ENCODE measurements around the gene SLC39A6.
"Not testable (repeated sequence)": the region's sequence is repeated elsewhere in the genome, so short reads cannot be mapped to it uniquely, and the experiment has no call there.

The SLC39A6 gene

DNA sequence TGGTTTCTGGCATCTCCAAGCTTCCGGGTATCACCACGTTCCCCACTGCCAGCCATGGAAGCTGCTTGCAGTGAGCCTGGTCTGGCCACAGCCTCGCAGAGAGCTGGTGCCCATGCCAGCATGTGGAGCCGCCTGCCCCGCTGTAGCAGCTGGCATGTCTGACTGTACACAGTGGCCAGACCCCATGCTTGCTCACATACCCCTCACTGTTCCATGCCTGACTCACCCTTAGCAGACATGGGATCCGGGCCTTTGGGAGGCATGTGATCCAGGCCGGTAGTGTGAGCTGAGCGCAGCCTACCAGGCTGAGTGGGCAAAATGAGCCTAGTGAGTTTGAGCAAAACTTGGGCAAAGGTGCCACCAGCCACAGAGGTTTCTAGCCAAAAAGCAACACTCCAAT lies 43.0 kb downstream of the SLC39A6 start:
- no peaks in the 10 kb centered on the region for H3K4me1 Mint-ChIP-seq
- peak overlapping the region; percentile 56 for H3K27ac Mint-ChIP-seq (ENCODE audit: low read depth)
- no peak overlapping the region for H3K4me3 Mint-ChIP-seq
- ATAC-seq (replicated peaks; ENCODE audit: extremely low read depth, poor library complexity, severe bottlenecking) = no peak
- H3K36me3 Mint-ChIP-seq (ENCODE audit: insufficient read depth) = no peaks in the 10 kb centered on the region
- no peak for DNase-seq (ENCODE audit: low spot score in 2 of 2)
- peaks cover 5% of the 10 kb centered on the region for H3K27me3 Mint-ChIP-seq
- peaks cover 5% of the 10 kb centered on the region for H3K9me3 Mint-ChIP-seq

GRCh38 chr18:36085195-36085594 lies 43.9 kb downstream of the SLC39A6 start:
- no peak for DNase-seq (ENCODE audit: low spot score in 2 of 2)
- Mint-ChIP-seq H3K27me3 (peaks cover 15% of the 10 kb centered on the region), H3K4me3 (no peak overlapping the region), H3K27ac (ENCODE audit: low read depth) (no peak overlapping the region), H3K9me3 (peaks cover 13% of the 10 kb centered on the region), H3K4me1 (no peaks in the 10 kb centered on the region), H3K36me3 (ENCODE audit: insufficient read depth) (no peaks in the 10 kb centered on the region)
- ATAC-seq (replicated peaks; ENCODE audit: extremely low read depth, poor library complexity, severe bottlenecking) = no peak

DNA sequence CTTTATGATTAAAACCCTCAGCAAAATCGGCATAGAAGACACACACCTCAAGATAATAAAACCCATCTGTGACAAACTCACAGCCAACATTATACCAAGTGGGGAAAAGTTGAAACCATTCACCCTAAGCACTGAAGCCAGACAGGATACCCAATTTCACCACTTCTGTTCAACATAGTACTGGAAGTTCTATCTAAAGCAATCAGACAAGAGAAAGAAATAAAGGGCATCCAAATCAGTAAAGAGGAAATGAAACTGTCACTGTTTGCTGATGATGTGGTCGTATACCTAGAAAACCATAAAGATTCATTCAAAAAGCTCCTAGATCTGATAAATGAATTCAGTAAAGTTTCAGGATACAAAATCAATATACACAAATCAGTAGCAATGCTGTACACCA lies 45.4 kb downstream of the SLC39A6 start:
- ATAC-seq (replicated peaks; ENCODE audit: extremely low read depth, poor library complexity, severe bottlenecking) = no peak

GRCh38 chr18:36081118-36081517 lies 48.0 kb downstream of the SLC39A6 start:
- not testable (repeated sequence) for H3K27ac Mint-ChIP-seq (ENCODE audit: low read depth); ATAC-seq (replicated peaks; ENCODE audit: extremely low read depth, poor library complexity, severe bottlenecking); DNase-seq (ENCODE audit: low spot score in 2 of 2)

More for the DNA sequence above, 45.4 kb downstream of the SLC39A6 start:
- Mint-ChIP-seq H3K36me3 (ENCODE audit: insufficient read depth) (no peaks in the 10 kb centered on the region), H3K27ac (ENCODE audit: low read depth) (no peak overlapping the region), H3K9me3 (peaks cover 13% of the 10 kb centered on the region), H3K4me1 (no peaks in the 10 kb centered on the region), H3K27me3 (peaks cover 22% of the 10 kb centered on the region), H3K4me3 (no peak overlapping the region)
- no peak for DNase-seq (ENCODE audit: low spot score in 2 of 2)

DNA sequence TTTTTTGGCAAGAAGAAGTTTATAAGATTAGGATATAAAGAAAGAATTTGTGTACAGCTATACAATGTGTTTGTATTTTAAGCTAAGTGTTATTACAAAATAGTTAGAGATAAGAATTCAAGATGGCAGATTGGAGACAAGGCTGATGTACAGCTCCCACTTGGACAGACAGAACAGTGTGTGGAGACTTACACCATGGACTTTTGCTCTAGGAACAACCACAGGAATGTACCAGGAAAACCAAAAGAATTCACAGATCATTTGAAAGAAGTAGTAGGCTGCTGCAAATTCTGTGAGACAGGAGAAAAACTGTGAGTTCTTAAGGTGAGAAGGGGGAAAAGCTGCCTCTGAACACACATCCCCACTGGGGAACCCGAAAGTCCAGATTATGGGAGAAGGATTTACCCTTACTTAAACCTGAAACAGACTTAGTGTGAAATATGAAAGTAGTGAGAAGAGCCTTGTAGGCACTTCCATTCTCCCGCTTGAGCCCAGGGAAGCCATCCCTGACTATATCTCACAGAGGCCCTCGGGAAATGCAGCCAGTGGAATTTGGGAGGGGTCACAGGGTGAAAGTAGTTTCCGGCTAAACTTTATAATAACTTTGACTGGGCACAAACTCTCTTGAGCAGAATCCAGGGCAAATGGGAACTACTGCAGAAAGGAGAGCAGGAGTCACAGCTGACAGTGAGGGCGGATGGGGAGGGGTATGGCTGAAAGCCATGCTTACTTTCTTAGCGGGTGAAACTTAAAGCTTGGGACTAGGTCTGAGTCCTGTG lies 50.2 kb downstream of the SLC39A6 start:
- no peaks in the 10 kb centered on the region for H3K4me1 Mint-ChIP-seq
- H3K4me3 Mint-ChIP-seq = no peak overlapping the region
- ATAC-seq (replicated peaks; ENCODE audit: extremely low read depth, poor library complexity, severe bottlenecking) (no peak), DNase-seq (ENCODE audit: low spot score in 2 of 2) (no peak)
- no peaks in the 10 kb centered on the region for H3K36me3 Mint-ChIP-seq (ENCODE audit: insufficient read depth)
- H3K27me3 Mint-ChIP-seq = peaks cover 47% of the 10 kb centered on the region
- H3K9me3 Mint-ChIP-seq = peaks cover 13% of the 10 kb centered on the region
- no peak overlapping the region for H3K27ac Mint-ChIP-seq (ENCODE audit: low read depth)

More at GRCh38 chr18:36081118-36081517, 48.0 kb downstream of the SLC39A6 start:
- Mint-ChIP-seq H3K9me3 (peaks cover 13% of the 10 kb centered on the region), H3K27me3 (peaks cover 29% of the 10 kb centered on the region)
- not testable (repeated sequence) for H3K4me3 Mint-ChIP-seq; H3K4me1 Mint-ChIP-seq; H3K36me3 Mint-ChIP-seq (ENCODE audit: insufficient read depth)

DNA sequence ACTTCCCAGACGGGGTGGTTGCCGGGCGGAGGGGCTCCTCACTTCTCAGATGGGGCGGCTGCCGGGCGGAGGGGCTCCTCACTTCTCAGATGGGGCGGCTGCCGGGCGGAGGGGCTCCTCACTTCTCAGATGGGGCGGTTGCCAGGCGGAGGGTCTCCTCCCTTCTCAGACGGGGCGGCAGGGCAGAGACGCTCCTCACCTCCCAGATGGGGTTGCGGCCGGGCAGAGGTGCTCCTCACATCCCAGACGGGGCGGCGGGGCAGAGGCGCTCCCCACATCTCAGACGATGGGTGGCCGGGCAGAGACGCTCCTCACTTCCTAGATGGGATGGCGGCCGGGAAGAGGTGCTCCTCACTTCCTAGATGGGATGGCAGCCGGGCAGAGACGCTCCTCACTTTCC lies 51.4 kb downstream of the SLC39A6 start:
- H3K27ac Mint-ChIP-seq (ENCODE audit: low read depth); DNase-seq (ENCODE audit: low spot score in 2 of 2); H3K4me3 Mint-ChIP-seq; H3K4me1 Mint-ChIP-seq; H3K36me3 Mint-ChIP-seq (ENCODE audit: insufficient read depth); ATAC-seq (replicated peaks; ENCODE audit: extremely low read depth, poor library complexity, severe bottlenecking): not testable (repeated sequence)
- H3K27me3 Mint-ChIP-seq = peaks cover 47% of the 10 kb centered on the region
- peaks cover 13% of the 10 kb centered on the region for H3K9me3 Mint-ChIP-seq

GRCh38 chr18:36075862-36076587 lies 53.1 kb downstream of the SLC39A6 start:
- no peak for ATAC-seq (replicated peaks; ENCODE audit: extremely low read depth, poor library complexity, severe bottlenecking)
- DNase-seq (ENCODE audit: low spot score in 2 of 2) = no peak
- no peaks in the 10 kb centered on the region for H3K4me1 Mint-ChIP-seq
- H3K27ac Mint-ChIP-seq (ENCODE audit: low read depth) = no peak overlapping the region
- H3K27me3 Mint-ChIP-seq = peaks cover 40% of the 10 kb centered on the region
- no peaks in the 10 kb centered on the region for H3K36me3 Mint-ChIP-seq (ENCODE audit: insufficient read depth)
- H3K4me3 Mint-ChIP-seq = no peak overlapping the region
- peaks cover 7% of the 10 kb centered on the region for H3K9me3 Mint-ChIP-seq

- DNase-seq (ENCODE audit: low spot score in 2 of 2) (no peak), ATAC-seq (replicated peaks; ENCODE audit: extremely low read depth, poor library complexity, severe bottlenecking) (no peak)
- no peaks in the 10 kb centered on the region for H3K4me1 Mint-ChIP-seq
- no peak overlapping the region for H3K4me3 Mint-ChIP-seq
- no peaks in the 10 kb centered on the region for H3K9me3 Mint-ChIP-seq
- no peak overlapping the region for H3K27ac Mint-ChIP-seq (ENCODE audit: low read depth)
- H3K36me3 Mint-ChIP-seq (ENCODE audit: insufficient read depth) = peaks cover 1% of the 10 kb centered on the region
- peaks cover 25% of the 10 kb centered on the region for H3K27me3 Mint-ChIP-seq
These were observed 54.7 kb downstream of the SLC39A6 start for GRCh38 chr18:36074435-36074834.

GRCh38 chr18:36073676-36074075 lies 55.5 kb downstream of the SLC39A6 start:
- ATAC-seq (replicated peaks; ENCODE audit: extremely low read depth, poor library complexity, severe bottlenecking) (no peak), DNase-seq (ENCODE audit: low spot score in 2 of 2) (no peak)
- H3K4me3 Mint-ChIP-seq = no peak overlapping the region
- H3K36me3 Mint-ChIP-seq (ENCODE audit: insufficient read depth) = peaks cover 1% of the 10 kb centered on the region
- no peak overlapping the region for H3K27ac Mint-ChIP-seq (ENCODE audit: low read depth)
- H3K4me1 Mint-ChIP-seq = no peaks in the 10 kb centered on the region
- H3K27me3 Mint-ChIP-seq = peaks cover 25% of the 10 kb centered on the region
- no peaks in the 10 kb centered on the region for H3K9me3 Mint-ChIP-seq

- not testable (repeated sequence) for H3K27ac Mint-ChIP-seq (ENCODE audit: low read depth); ATAC-seq (replicated peaks; ENCODE audit: extremely low read depth, poor library complexity, severe bottlenecking); H3K4me1 Mint-ChIP-seq
These were observed 56.7 kb downstream of the SLC39A6 start for GRCh38 chr18:36072406-36072805.

GRCh38 chr18:36067055-36067957 lies 61.8 kb downstream of the SLC39A6 start, which contains the start of gene RPRD1A:
Gene RPRD1A, minus strand, starts transcription at chr18:36067559. Its CDS starts 155 bp downstream, at chr18:36067404.
- peak within 1 kb of the TSS; percentile 86 for H3K4me3 Mint-ChIP-seq
- H3K36me3 Mint-ChIP-seq (ENCODE audit: insufficient read depth) = peaks cover 7% of the 10 kb centered on the region
- peak; percentile 93 to 98 for DNase-seq (ENCODE audit: low spot score in 2 of 2)
- no peaks in the 10 kb centered on the region for H3K9me3 Mint-ChIP-seq
- no peaks in the 10 kb centered on the region for H3K27me3 Mint-ChIP-seq
- peak within 1 kb of the TSS; percentile 84 for H3K27ac Mint-ChIP-seq (ENCODE audit: low read depth)
- ATAC-seq (replicated peaks; ENCODE audit: extremely low read depth, poor library complexity, severe bottlenecking) = peak; percentile 88
- H3K4me1 Mint-ChIP-seq = peaks cover 39% of the 10 kb centered on the region

More at GRCh38 chr18:36072406-36072805, 56.7 kb downstream of the SLC39A6 start:
- H3K36me3 Mint-ChIP-seq (ENCODE audit: insufficient read depth); H3K4me3 Mint-ChIP-seq; DNase-seq (ENCODE audit: low spot score in 2 of 2); H3K9me3 Mint-ChIP-seq: not testable (repeated sequence)
- H3K27me3 Mint-ChIP-seq = peaks cover 25% of the 10 kb centered on the region

- DNase-seq (ENCODE audit: low spot score in 2 of 2) (no peak), ATAC-seq (replicated peaks; ENCODE audit: extremely low read depth, poor library complexity, severe bottlenecking) (no peak)
- H3K27me3 Mint-ChIP-seq = no peaks in the 10 kb centered on the region
- peaks cover 7% of the 10 kb centered on the region for H3K36me3 Mint-ChIP-seq (ENCODE audit: insufficient read depth)
- H3K9me3 Mint-ChIP-seq = no peaks in the 10 kb centered on the region
- peaks cover 41% of the 10 kb centered on the region for H3K4me1 Mint-ChIP-seq
- H3K27ac Mint-ChIP-seq (ENCODE audit: low read depth) = peak overlapping the region; percentile 84
- peak overlapping the region; percentile 86 for H3K4me3 Mint-ChIP-seq
These were observed 62.5 kb downstream of the SLC39A6 start for GRCh38 chr18:36066686-36067054.

Data from central memory CD8-positive, alpha-beta T cell (primary cell).